GM18526 (cell line): ENCODE measurements around the gene ZNF846.

Source experiments
- POLR2A ChIP-seq: IDR thresholded peaks from 3 replicates; pipeline ENCODE4 v1.6.1; 2011; ENCODE audit not compliant: insufficient read length; ENCODE audit errors: extremely low read depth

Gene ZNF846

GRCh38 chr19:9786819-9787218 lies 18.3 kb upstream of the ZNF846 start:
- TF ChIP-seq POLR2A = no peak

- TF ChIP-seq POLR2A = no peak
Observed at GRCh38 chr19:9786342-9786741, 17.8 kb upstream of the ZNF846 start.

- peak; percentile 56 for TF ChIP-seq POLR2A
Observed at GRCh38 chr19:9785367-9786331, 17.1 kb upstream of the ZNF846 start.

- TF ChIP-seq POLR2A = no peak
Observed at GRCh38 chr19:9782338-9782737, 13.8 kb upstream of the ZNF846 start.

- no peak for TF ChIP-seq POLR2A
Observed at GRCh38 chr19:9757544-9758501, 10.7 kb downstream of the ZNF846 start.

- no peak for TF ChIP-seq POLR2A
Observed at GRCh38 chr19:9752701-9753443, 15.7 kb downstream of the ZNF846 start.

GRCh38 chr19:9751446-9751845 lies 17.1 kb downstream of the ZNF846 start:
- TF ChIP-seq POLR2A = no peak

- TF ChIP-seq POLR2A = no peak
Observed at GRCh38 chr19:9741476-9742171, 26.9 kb downstream of the ZNF846 start.

GRCh38 chr19:9735986-9736385 lies 32.6 kb downstream of the ZNF846 start:
- no peak for TF ChIP-seq POLR2A

- TF ChIP-seq POLR2A = no peak
Observed at GRCh38 chr19:9729162-9729561, 39.4 kb downstream of the ZNF846 start.

GRCh38 chr19:9727644-9728043 lies 40.9 kb downstream of the ZNF846 start:
- no peak for TF ChIP-seq POLR2A

GRCh38 chr19:9724157-9724556 lies 44.4 kb downstream of the ZNF846 start:
- no peak for TF ChIP-seq POLR2A

- TF ChIP-seq POLR2A = no peak
Observed at GRCh38 chr19:9721861-9722260, 46.7 kb downstream of the ZNF846 start.

- TF ChIP-seq POLR2A = no peak
Observed at GRCh38 chr19:9720541-9720940, 48.0 kb downstream of the ZNF846 start.

- TF ChIP-seq POLR2A = no peak
Observed at GRCh38 chr19:9711815-9712214, 56.7 kb downstream of the ZNF846 start.

- no peak for TF ChIP-seq POLR2A
Observed at GRCh38 chr19:9709305-9709704, 59.2 kb downstream of the ZNF846 start.
